Activated CD8-positive, alpha-beta memory T cell treated with anti-CD3 and anti-CD28 coated beads for 36 hours (primary cell): ENCODE results near the gene CDK7. TPM values are rescaled to one million over a fixed set of nuclear protein-coding genes. Genes with fewer than 3 reads are reported as not detected.
"Not testable (repeated sequence)": the region's sequence is repeated elsewhere in the genome, so short reads cannot be mapped to it uniquely, and the experiment has no call there.

ENCODE experiments used
- CTCF ChIA-PET: fragments of 350-600 bp; sonication (Branson Sonifier 250); formaldehyde crosslinking; loops from one replicate; lab custom pipeline; 2021; ENCODE audit warnings: antibody characterized with exemption; lab: Charles Lee
- POLR2A ChIA-PET: fragments of 350-600 bp; sonication (Branson Sonifier 250); formaldehyde crosslinking; loops from one replicate; lab custom pipeline; 2021; ENCODE audit warnings: antibody characterized with exemption; lab: Charles Lee
- total RNA-seq, 2 experiments: library from RNA; stranded (reverse); gene quantifications; one replicate each; pipeline ENCODE4 v1.2.3, GENCODE V29; 2021

The CDK7 gene
- total RNA-seq, result 10 to 100 TPM; 42.1 to 45.7 TPM

DNA sequence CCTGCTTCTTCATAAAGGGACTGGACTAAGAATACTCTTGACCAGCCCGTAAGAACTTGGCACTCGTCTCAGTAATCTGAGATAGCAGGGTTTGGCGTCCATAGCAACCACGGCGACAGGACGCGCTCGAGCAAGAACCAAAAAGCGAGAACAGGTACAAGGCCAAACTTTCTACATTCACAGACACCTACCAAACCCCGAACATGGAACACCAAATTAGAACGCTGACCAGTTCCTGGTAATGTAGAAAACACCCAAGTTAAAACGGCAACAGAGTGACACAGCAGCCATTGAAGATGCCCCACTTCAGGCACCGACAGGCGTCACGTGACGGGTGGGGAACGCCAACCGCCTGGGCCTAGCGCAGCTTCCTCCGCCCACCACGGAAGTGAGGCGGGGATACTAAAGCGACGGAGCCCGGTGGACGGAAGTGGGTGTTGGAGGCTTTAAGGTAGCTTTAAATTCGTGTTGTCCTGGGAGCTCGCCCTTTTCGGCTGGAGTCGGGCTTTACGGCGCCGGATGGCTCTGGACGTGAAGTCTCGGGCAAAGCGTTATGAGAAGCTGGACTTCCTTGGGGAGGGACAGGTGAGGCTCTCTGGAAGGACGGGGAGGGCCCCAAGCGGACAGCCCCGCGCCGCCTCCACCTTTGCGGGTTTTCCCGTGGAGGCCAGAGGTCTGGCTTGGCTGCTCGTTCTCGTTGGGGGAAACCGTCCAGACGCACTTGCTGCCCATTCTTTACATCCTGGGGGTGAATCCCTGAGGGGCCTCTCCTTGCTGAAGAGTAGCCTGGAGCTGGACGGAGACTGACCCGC, at the start of gene CDK7:
CDK7 (plus strand) TSS at position 430 of the 812 bp plus-strand sequence; CDS start at position 520, 90 bp downstream.
- POLR2A ChIA-PET, result interaction anchor here (0.7 to 1.1 kb wide), 3 partner anchors 9 to 45 kb away, joined by 7 to 15 read pairs (median 7); partner anchors contain the start of gene CENPH
- CTCF ChIA-PET, result interaction anchor here (0.6 to 1.4 kb wide), 4 partner anchors 9 to 141 kb away, joined by 3 to 8 read pairs (median 6); partner anchors contain the start of gene SLC30A5

DNA sequence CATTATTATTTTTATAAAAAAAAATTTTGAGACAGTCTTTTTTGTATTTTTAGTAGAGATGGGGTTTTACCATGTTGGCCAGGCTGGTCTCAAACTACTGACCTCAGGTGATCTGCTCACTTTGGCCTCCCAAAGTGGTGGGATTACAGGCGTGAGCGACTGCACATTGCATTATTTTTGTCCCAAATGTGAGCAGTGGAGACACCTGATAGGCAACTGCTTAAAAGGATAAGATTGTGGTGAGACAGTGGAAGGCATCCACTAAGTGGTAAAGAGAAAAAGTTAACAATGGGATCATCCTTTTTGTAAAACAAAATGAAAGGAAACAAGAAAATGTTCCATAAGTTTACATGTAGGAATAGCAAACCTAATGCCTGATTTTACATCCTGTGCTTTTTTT, 47.3 kb upstream of the CDK7 start:
- CTCF ChIA-PET, result no interaction called here
- POLR2A ChIA-PET, result no interaction called here

DNA sequence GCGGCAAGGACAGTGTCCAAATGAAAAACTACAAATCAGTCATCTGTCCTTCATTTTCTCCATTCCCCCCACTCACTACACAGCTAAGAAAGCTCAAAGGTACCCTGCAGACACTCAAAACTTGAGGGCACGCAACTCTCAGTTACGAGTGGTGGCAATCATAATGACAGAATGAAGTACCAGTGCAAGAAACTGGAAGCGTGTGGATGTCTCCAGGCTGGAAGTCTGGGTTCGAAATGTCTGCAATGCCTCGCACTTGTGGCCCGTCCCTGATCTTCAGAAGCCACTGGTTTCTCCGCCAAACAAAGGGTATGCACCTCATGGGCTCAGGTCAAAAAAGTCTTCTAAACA, 45.9 kb upstream of the CDK7 start:
- POLR2A ChIA-PET, result interaction anchor here (1.7 to 1.9 kb wide), 2 partner anchors 22 to 46 kb away, joined by 6 to 7 read pairs; partner anchors contain the start of genes CCNB1 and CDK7
- CTCF ChIA-PET, result interaction anchor here (1.5 kb wide), 1 partner anchor 22 kb away, joined by 3 read pairs; the partner anchor contains the start of gene CCNB1

DNA sequence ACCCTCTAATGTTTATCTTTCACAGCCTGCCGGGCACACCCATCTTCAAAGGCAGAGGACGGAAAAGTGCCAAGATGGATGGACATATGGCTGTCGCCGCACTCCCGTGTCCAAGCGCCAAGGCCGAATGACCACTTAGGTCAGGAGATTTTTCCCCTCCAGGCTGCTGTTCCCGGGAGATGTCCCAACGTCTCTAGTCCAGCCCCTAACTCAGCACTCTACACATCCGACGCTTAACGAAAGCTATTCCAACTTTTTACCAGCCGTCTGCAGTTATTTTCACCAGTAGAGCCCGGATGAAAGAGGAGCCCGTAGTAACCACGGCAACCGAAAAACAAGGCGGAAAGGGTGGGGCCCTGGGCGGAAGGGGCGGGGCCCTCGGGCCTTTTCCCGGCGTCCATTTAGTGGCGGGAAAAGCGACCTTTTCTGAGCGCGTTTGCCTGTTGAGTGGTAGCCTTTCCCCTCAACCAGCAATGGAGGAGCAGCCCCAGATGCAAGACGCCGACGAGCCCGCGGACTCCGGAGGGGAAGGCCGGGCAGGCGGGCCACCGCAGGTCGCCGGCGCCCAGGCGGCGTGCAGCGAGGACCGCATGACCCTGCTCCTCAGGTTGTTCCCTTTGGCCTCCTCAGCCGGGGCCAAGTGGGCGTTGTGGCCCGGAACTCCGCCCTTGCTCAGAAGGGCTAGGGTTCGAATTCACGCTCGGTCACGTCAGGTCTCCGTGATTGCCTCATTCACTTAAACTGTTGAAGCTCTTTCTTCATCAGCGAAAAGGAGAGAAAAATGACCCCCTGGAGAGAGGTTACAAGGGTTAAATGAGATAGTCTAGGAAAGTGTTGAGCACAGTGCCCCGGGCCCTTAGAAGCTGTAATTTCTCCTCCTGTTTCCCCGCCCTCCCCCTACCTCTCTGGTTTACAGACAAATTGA, 45.3 kb upstream of the CDK7 start, which contains the start of gene CENPH:
CENPH (plus strand) TSS at position 422 of the 925 bp plus-strand sequence; CDS start at position 474, 52 bp downstream.
- ChIA-PET CTCF (interaction anchor here (0.6 to 1.6 kb wide), 3 partner anchors 23 to 96 kb away, joined by 3 to 5 read pairs (median 3); partner anchors contain the start of genes CCNB1 and SLC30A5), POLR2A (interaction anchor here (1.2 to 1.9 kb wide), 3 partner anchors 22 to 144 kb away, joined by 4 to 7 read pairs (median 6); partner anchors contain the start of genes CCDC125, CCNB1 and CDK7)

DNA sequence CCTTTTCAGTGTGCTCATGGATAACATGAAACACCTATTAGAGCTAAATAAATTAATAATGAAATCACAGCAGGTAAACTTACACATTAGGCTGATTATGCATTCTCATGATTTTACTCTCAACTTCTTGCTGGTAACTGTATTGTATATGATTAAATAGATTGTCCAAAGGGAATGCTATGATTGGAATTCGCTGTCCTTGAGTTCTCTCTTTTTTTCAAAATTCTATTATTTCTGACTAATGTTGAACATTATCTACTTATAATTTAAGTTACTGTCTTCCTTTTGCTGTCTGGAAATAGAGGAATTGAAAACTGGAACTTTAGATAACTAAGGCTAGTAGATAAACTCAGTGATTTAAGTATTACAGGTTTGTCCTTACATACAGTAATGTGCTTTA, 32.2 kb upstream of the CDK7 start:
- ChIA-PET CTCF (no interaction called here), POLR2A (interaction anchor here (0.6 kb wide), 1 partner anchor 165 kb away, joined by 7 read pairs; no protein-coding TSS in a partner anchor)

DNA sequence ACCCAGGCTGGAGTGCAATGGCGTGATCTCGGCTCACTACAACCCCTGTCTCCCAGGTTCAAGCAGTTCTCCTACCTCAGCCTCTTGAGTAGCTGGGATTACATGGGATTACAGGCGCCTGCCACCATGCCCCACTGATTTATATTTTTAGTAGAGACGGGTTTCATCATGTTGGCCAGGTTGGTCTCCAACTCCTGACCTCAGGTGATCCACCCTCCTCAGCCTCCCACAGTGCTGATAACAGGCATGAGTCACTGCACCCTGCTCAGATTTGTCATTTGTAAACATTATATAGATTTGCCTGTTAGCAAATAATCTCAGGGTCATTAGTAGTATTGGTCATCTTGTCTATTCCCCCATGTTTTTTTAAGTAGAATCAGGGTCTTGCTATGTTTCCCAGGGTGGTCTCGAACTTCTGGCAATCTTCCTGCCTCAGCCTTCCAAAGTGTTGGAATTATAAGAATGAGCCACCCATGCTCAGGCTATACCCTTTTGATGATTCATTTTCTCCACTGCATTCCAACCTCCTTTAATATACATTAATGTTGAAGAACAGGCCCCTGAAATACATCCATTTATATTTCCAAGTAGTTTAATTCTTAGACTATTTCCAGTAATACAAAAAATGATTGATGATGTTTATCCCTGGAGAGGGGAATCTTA, 28.0 kb upstream of the CDK7 start:
- ChIA-PET POLR2A (no interaction called here), CTCF (no interaction called here)

DNA sequence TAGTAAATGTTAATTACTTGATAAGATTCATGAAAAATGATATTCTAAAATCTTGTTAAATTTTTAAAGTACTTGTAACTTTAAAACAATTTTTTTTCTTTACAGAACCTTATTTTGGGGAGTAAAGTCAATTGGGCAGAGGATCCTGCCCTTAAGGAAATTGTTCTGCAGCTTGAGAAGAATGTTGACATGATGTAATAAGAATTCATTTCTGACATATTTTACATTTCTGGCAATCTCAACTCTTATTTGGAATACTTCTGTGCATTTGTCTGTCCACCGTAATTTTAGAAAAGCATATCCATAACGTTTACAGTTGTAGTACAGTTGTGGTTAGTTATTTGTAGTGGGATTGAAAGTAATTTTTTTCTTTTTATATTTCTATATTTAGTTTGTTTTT, 25.1 kb upstream of the CDK7 start:
- CTCF ChIA-PET, result interaction anchor here (1.6 kb wide), 1 partner anchor 17 kb away, joined by 3 read pairs; no protein-coding TSS in a partner anchor
- POLR2A ChIA-PET, result interaction anchor here (0.6 kb wide), 1 partner anchor 30 kb away, joined by 3 read pairs; no protein-coding TSS in a partner anchor

DNA sequence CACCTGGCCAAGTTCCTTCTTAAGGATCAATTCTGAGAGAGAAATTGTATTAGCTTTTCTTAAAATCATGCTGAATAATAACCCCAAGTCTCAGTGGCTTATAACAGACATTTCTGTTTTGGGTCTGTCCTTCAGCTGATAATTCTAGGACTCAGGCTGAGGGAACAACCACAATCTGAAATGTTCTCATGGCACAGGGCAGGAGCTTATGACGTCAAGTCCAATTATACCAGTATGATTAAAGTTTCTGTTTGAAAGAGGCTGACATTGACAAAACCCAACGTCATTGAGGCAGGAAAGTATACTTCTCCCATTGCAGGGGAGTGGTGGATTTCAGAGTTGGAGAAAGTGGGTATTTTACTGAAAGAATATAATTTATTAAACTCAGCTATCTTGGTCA, 23.5 kb upstream of the CDK7 start:
- POLR2A ChIA-PET, result interaction anchor here (0.6 kb wide), 1 partner anchor 156 kb away, joined by 3 read pairs; no protein-coding TSS in a partner anchor
- CTCF ChIA-PET, result no interaction called here

DNA sequence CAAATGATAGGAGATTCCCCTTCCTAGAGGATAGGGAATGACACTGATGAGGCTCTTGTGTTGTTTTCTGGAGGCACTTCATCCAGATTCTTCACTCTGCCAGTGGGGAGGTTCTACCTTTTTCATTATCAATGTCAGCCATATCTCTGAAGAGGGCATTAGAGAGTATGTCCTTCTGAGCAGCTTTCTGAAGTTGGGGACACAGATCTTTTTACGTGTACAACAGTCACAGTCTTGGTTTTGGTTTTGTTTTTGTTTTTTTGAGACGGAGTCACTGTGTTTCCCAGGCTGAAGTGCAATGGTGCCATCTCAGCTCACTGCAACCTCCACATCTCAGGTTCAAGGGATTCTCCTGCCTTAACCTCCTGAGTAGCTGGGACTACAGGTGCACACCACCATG, 22.7 kb upstream of the CDK7 start:
- CTCF ChIA-PET, result interaction anchor here (0.7 kb wide), 1 partner anchor 111 kb away, joined by 4 read pairs; no protein-coding TSS in a partner anchor

DNA sequence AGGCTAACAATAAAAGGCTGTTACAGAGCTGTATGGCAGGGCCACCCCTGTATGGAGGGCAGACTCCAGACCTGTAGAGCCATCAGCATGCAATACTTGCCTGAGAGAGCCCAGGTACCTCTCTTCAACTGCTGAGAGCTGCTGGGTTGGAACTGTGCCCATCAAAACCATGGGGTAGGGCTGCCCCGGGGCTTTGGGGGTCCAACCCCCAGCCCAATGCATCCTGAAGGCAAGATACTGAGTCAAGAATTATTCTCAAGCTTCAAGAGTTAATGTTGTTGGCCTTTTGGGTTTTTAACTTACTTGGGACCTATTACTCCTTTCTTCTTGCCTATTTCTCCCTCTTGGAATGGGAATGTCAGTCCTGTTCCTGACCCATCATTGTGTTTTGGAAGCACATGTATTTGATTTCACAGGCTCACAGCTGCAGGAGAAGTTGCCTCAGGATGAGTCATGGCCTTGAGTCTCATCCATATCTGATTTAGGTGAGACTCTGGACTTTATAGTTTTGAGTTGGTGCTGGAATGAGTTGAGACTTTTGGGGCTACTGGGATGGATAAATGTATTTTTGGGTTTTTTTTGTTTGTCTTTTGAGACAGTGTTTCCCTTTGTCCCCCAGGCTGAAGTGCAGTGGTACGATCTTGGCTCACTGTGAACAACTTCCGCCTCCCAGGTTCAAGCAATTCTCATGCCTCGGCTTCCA, 21.0 kb upstream of the CDK7 start:
- ChIA-PET POLR2A (interaction anchor here (0.7 kb wide), 1 partner anchor 45 kb away, joined by 3 read pairs; no protein-coding TSS in a partner anchor), CTCF (no interaction called here)

More for the DNA sequence above, 22.7 kb upstream of the CDK7 start:
- POLR2A ChIA-PET, result interaction anchor here (1.1 kb wide), 1 partner anchor 23 kb away, joined by 7 read pairs; the partner anchor contains the start of gene CDK7

DNA sequence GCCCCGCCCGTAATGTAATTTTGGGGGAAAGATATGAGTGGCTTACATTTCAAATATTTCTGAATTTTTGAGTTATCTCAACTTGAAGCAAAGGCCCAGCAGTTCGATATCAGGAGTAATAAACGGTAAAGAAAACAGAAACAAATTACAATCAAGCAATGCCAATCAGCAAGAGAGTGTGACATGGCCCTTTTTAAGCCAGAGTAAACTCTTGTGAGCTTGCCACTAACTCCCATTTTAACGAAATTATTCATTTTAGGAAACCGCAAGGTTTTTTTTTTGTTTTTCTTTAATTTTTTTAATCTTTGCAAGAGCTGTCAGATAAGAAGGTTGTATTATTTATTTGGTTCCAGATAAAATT, 17.6 kb upstream of the CDK7 start:
- ChIA-PET CTCF (interaction anchor here (1.1 to 2.0 kb wide), 2 partner anchors 18 to 124 kb away, joined by 3 to 5 read pairs; partner anchors contain the start of genes CDK7 and SLC30A5), POLR2A (interaction anchor here (0.6 kb wide), 1 partner anchor 41 kb away, joined by 5 read pairs; no protein-coding TSS in a partner anchor)

DNA sequence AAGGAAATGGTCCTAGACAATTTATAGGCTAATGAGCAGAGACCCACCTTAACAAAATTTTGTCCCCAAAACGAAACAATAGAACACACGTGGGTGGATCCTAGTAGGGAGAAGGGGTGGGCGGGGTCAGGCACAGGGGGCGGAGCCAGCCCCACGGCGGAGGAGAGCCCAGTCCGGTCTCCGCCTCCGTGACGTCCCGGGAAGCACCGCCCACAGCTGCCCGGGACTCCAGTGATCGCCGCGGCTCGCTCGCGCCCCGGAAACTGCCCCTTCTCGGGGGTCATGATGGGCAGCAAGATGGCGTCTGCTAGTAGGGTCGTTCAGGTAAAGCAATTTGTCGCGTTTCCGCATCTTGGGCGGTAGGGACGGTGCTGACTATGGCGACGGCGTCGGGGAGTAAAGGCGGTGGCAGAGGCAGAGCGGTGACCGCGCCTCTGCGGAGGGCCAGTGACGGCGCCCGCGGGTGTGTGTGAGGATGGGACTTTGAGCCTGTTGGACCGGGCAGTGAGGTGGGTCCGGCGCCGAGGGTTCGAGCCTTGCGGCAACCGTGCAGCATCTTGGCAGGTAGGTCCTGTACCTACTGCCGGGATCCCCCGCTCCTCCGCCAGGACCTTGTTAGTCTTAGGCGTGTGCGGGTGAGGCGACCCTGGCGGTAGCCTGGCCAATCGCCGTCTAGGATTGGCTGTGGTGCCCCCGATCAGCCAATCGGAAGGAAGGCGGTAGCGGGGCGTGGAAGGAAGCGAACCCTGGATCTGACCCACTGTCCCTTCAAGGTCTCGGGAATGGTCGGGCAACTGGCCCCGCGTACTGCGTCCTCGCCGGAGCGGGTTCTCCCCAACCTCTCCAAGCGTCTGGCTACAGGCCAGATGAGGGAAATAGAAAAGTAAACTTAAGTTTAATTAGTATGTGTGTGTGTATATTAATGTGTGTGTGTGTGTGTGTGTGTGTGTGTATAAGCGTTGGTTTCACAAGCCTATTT, 16.8 kb upstream of the CDK7 start:
- CTCF ChIA-PET, result interaction anchor here (1.1 to 2.0 kb wide), 2 partner anchors 17 to 124 kb away, joined by 3 to 5 read pairs; partner anchors contain the start of genes CDK7 and SLC30A5
- POLR2A ChIA-PET, result interaction anchor here (0.6 kb wide), 1 partner anchor 40 kb away, joined by 5 read pairs; no protein-coding TSS in a partner anchor

DNA sequence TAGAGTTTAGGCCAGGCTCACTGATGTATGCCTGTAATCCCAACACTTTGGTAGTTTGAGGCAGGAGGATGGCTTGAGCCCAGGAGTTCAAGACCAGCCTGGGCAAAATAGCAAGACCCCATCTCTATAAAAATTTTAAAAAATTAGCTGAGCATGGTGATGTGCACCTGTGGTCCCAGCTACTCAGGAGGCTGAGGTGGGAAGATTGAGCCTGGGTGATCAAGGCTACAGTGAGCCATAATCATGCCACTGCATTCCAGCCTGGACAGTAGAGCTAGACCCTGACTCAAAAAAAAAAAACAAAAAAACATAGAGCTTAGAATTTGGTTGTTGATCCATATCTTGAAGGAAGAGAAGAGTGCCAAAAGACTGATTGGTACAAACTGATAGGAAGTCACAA, 14.7 kb upstream of the CDK7 start:
- POLR2A ChIA-PET, result interaction anchor here (0.6 kb wide), 1 partner anchor 293 kb away, joined by 3 read pairs; no protein-coding TSS in a partner anchor
- CTCF ChIA-PET, result interaction anchor here (1.2 kb wide), 1 partner anchor 10 kb away, joined by 9 read pairs; no protein-coding TSS in a partner anchor

DNA sequence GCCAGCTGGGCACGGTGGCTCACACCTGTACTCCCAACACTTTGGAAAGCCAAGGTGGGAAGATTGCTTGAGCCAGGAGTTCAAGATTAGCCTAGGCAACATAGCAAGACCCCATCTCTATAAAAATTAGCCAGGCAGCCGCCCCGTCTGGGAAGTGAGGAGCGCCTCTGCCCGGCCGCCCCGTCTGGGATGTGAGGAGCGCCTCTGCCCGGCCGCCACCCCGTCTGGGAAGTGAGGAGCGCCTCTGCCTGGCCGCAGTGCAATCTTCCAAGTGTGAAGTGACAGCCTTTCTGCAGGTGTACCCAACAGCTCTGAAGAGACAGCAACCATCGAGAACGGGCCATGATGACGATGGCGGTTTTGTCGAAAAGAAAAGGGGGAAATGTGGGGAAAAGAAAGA, 14.3 kb upstream of the CDK7 start:
- POLR2A ChIA-PET, result interaction anchor here (0.6 kb wide), 1 partner anchor 293 kb away, joined by 3 read pairs; no protein-coding TSS in a partner anchor
- CTCF ChIA-PET, result not testable (repeated sequence)

DNA sequence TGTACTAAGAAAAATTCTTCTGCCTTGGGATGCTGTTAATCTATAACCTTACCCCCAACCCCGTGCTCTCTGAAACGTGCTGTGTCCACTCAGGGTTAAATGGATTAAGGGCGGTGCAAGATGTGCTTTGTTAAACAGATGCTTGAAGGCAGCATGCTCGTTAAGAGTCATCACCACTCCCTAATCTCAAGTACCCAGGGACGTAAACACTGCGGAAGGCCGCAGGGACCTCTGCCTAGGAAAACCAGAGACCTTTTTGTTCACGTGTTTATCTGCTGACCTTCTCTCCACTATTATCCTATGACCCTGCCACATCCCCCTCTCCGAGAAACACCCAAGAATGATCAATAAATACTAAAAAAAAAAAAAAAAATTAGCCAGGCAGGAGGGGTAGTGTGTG, 13.9 kb upstream of the CDK7 start:
- CTCF ChIA-PET, result not testable (repeated sequence)

DNA sequence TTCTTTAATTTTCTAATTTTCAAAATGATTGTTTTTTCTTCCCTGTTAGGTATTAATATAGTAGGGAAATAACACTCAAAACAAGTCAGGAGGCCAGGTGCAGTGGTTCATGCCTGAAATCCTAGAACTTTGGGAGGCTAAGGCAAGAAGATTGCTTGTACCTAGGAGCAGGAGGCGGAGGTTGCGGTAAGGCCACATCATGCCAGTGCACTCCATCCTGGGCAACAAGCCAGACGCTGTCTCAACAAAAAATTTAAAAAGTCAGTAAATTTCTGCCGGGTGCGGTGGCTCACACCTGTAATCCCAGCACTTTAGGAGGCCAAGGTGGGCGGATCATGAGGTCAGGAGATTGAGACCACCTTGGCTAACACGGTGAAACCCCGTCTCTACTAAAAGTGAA, 10.2 kb upstream of the CDK7 start:
- CTCF ChIA-PET, result no interaction called here

More for the DNA sequence above, 13.9 kb upstream of the CDK7 start:
- POLR2A ChIA-PET, result not testable (repeated sequence)

More for the DNA sequence above, 10.2 kb upstream of the CDK7 start:
- POLR2A ChIA-PET, result no interaction called here
